Liver (tissue), 9 donors: ENCODE measurements around the gene FGB. TPM values are rescaled to one million over a fixed set of nuclear protein-coding genes. Genes with fewer than 3 reads are reported as not detected.
A peak's percentile ranks its signal among the peaks of the same experiment; 100 is the strongest.

Experiments used
- DNase-seq: peaks from one replicate; pipeline ENCODE4 v3.0.0-alpha.2; 2017; ENCODE audit warnings: low spot score
- H3K27ac ChIP-seq, 2 donors: one replicate each; pipeline ENCODE4 v1.7.0; 2013; ENCODE audit warnings: inconsistent platforms in 2 of 2, low read length in 2 of 2, control low read depth in 1 of 2, low read depth in 1 of 2, mild to moderate bottlenecking in 1 of 2
- H3K27me3 ChIP-seq, 4 donors: one replicate each; pipeline versions ENCODE4 v1.6.1 to v1.7.0; 2013; ENCODE audit warnings: low read length in 3 of 4, inconsistent platforms in 1 of 4, mild to moderate bottlenecking in 1 of 4, moderate library complexity in 1 of 4; ENCODE audit not compliant: control insufficient read depth in 4 of 4, insufficient read depth in 4 of 4
- H3K36me3 ChIP-seq, 4 donors: one replicate each; pipeline versions ENCODE4 v1.6.1 to v1.7.0; 2013; ENCODE audit warnings: low read length in 3 of 4, mild to moderate bottlenecking in 3 of 4, low read depth in 1 of 4, moderate library complexity in 1 of 4; ENCODE audit not compliant: control insufficient read depth in 4 of 4, insufficient read depth in 3 of 4
- H3K4me1 ChIP-seq, 4 donors: one replicate each; pipeline versions ENCODE4 v1.6.1 to v1.7.0; 2013; ENCODE audit warnings: low read length in 3 of 4, mild to moderate bottlenecking in 3 of 4, moderate library complexity in 1 of 4; ENCODE audit not compliant: control insufficient read depth in 4 of 4, insufficient read depth in 4 of 4
- H3K4me3 ChIP-seq, 3 donors: one replicate each; pipeline versions ENCODE4 v1.6.1 to v1.7.0; 2013; ENCODE audit warnings: low read length in 3 of 3, control low read depth in 1 of 3, low read depth in 1 of 3, mild to moderate bottlenecking in 1 of 3
- H3K9ac ChIP-seq, 2 donors: one replicate each; pipeline ENCODE4 v1.7.0; 2013; ENCODE audit warnings: low read length in 2 of 2, mild to moderate bottlenecking in 2 of 2, moderate library complexity in 2 of 2, control low read depth in 1 of 2, low read depth in 1 of 2
- H3K9me3 ChIP-seq, 4 donors: one replicate each; pipeline versions ENCODE4 v1.6.1 to v1.7.0; 2013; ENCODE audit warnings: low read length in 3 of 4; ENCODE audit not compliant: control insufficient read depth in 4 of 4
- EGR1 ChIP-seq, 2 donors: IDR thresholded peaks; 2 replicates each; pipeline ENCODE4 v1.6.1; 2016 to 2018; ENCODE audit warnings: antibody characterized with exemption in 2 of 2, low read depth in 2 of 2
- FOXA1 ChIP-seq: IDR thresholded peaks from 2 replicates; pipeline ENCODE4 v1.6.1; 2016; ENCODE audit warnings: antibody characterized with exemption
- FOXA2 ChIP-seq: IDR thresholded peaks from 2 replicates; pipeline ENCODE4 v1.6.1; 2016; ENCODE audit warnings: antibody characterized with exemption
- GABPA ChIP-seq, 2 donors: IDR thresholded peaks in 1 of 2; conservative IDR thresholded peaks in 1 of 2; 2 replicates each; pipeline ENCODE4 v1.6.1; 2016; ENCODE audit warnings: antibody characterized with exemption in 2 of 2, mild to moderate bottlenecking in 1 of 2, moderate library complexity in 1 of 2
- HNF4A ChIP-seq, 2 donors: conservative IDR thresholded peaks; 2 replicates each; pipeline ENCODE4 v1.6.1; 2016; ENCODE audit warnings: antibody characterized with exemption in 2 of 2, mild to moderate bottlenecking in 2 of 2
- HNF4G ChIP-seq: IDR thresholded peaks from 2 replicates; pipeline ENCODE4 v1.6.1; 2016; ENCODE audit warnings: antibody characterized with exemption
- JUND ChIP-seq, 2 donors: IDR thresholded peaks; 2 replicates each; pipeline ENCODE4 v1.6.1; 2016; ENCODE audit warnings: antibody characterized with exemption in 2 of 2
- NR2F2 ChIP-seq: IDR thresholded peaks from 2 replicates; pipeline ENCODE4 v1.6.1; 2016; ENCODE audit warnings: antibody characterized with exemption
- RAD21 ChIP-seq, 2 donors: IDR thresholded peaks; 2 replicates each; pipeline ENCODE4 v1.6.1; 2016; ENCODE audit warnings: antibody characterized with exemption in 2 of 2, mild to moderate bottlenecking in 2 of 2
- RXRA ChIP-seq, 2 donors: IDR thresholded peaks; 2 replicates each; pipeline ENCODE4 v1.6.1; 2017 to 2018; ENCODE audit warnings: antibody characterized with exemption in 2 of 2, mild to moderate bottlenecking in 1 of 2
- SP1 ChIP-seq: IDR thresholded peaks from 2 replicates; pipeline ENCODE4 v1.6.1; 2018; ENCODE audit warnings: antibody characterized with exemption, mild to moderate bottlenecking
- TAF1 ChIP-seq: conservative IDR thresholded peaks from 2 replicates; pipeline ENCODE4 v1.6.1; 2016; ENCODE audit warnings: antibody characterized with exemption, mild to moderate bottlenecking
- YY1 ChIP-seq: IDR thresholded peaks from 2 replicates; pipeline ENCODE4 v1.6.1; 2016; ENCODE audit warnings: antibody characterized with exemption, mild to moderate bottlenecking
- WGBS: extraction: QIAGEN DNeasy Blood & Tissue Kit; methylation state at CpG from one replicate; pipeline ENCODE4 v1.1.7; 2013; 5-methylcytosine and 5-hydroxymethylcytosine counted together
- polyA plus RNA-seq, 2 donors: library from polyadenylated mRNA; stranded (reverse) in 1 of 2; unstranded in 1 of 2; fragments of 200-250 nt in 1 of 2; fragments of >200 nt in 1 of 2; fragmentation: Nextera tagmentation in 1 of 2; extraction: Ambion mirVana in 1 of 2; gene quantifications; one replicate each; pipeline versions ENCODE4 v1.2.1 to v1.2.3, GENCODE V29; 2013 to 2015
- total RNA-seq, 2 donors: library from RNA; depleted of rRNA; stranded (reverse); fragments of >200 nt; gene quantifications; one replicate each; pipeline ENCODE4 v1.2.3, GENCODE V29; 2014
- TF ChIP-seq, protein P1 (sequence below): IDR thresholded peaks from 2 replicates; pipeline ENCODE4 v1.6.1; 2016; ENCODE audit warnings: antibody characterized with exemption
- TF ChIP-seq, protein P2 (sequence below): IDR thresholded peaks from 2 replicates; pipeline ENCODE4 v1.6.1; 2016; ENCODE audit warnings: antibody characterized with exemption
- TF ChIP-seq, protein P3 (sequence below): IDR thresholded peaks from 2 replicates; pipeline ENCODE4 v1.6.1; 2016; ENCODE audit warnings: antibody characterized with exemption, mild to moderate bottlenecking
- TF ChIP-seq, protein P4 (sequence below): IDR thresholded peaks from 2 replicates; pipeline ENCODE4 v1.6.1; 2016; ENCODE audit warnings: antibody characterized with exemption
- TF ChIP-seq, protein P5 (sequence below): fragments of 150-350 bp; IDR thresholded peaks from 2 replicates; pipeline ENCODE4 v1.5.1; 2017; ENCODE audit warnings: improper control_type of control experiment, low read depth, low read length; ENCODE audit not compliant: missing input control
- donor health status: healthy.
- donor health status: healthy.
- donor health status: healthy.
- donor health status: healthy.
- donor health status: healthy.

FGB gene
- total and polyA plus RNA-seq, 4 donors = 11,318 to 21,431 (median 15,382) TPM

DNA sequence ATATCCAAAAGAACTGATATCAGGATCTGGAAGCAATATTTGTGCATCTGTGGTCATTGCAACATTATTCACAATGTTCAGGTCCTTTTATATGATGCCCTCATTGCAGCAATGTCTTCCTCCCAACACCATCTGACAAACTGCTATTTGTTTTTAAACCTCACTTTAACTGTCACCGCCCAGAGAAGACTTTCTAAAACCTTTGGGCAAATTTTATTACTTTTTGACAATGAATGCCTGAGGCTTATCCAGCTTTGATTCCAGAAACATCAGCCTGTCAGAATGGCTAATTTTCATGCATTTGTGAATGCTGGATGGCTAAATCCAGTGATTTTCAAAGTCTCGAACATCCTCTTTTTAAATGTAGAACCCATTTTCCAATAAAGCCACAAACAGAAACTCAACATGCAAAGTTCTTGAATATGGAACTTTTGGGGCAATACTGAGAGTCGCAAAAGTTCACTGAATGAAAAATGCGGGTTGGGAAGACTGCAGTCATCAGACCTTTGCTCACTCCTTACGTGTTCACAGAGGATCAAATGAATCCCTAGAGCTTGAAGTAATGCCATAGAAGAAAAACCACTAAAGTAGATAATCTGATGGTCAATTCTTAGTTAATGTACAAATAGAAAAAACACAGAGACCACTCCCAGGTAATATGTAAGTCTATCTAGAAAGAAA, 10.5 kb downstream of the FGB start:
- TF ChIP-seq JUND (IDR thresholded peaks at IDR 0.05) (peak in 1 of 2 donors; percentile 56), RXRA (IDR thresholded peaks at IDR 0.05) (peak in 1 of 2 donors; percentile 22), SP1 (no peak), NR2F2 (peak; percentile 8)
- TF ChIP-seq, protein P1, sequence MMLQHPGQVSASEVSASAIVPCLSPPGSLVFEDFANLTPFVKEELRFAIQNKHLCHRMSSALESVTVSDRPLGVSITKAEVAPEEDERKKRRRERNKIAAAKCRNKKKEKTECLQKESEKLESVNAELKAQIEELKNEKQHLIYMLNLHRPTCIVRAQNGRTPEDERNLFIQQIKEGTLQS = no peak
- TF ChIP-seq, protein P2, sequence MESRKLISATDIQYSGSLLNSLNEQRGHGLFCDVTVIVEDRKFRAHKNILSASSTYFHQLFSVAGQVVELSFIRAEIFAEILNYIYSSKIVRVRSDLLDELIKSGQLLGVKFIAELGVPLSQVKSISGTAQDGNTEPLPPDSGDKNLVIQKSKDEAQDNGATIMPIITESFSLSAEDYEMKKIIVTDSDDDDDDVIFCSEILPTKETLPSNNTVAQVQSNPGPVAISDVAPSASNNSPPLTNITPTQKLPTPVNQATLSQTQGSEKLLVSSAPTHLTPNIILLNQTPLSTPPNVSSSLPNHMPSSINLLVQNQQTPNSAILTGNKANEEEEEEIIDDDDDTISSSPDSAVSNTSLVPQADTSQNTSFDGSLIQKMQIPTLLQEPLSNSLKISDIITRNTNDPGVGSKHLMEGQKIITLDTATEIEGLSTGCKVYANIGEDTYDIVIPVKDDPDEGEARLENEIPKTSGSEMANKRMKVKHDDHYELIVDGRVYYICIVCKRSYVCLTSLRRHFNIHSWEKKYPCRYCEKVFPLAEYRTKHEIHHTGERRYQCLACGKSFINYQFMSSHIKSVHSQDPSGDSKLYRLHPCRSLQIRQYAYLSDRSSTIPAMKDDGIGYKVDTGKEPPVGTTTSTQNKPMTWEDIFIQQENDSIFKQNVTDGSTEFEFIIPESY = peak; percentile 15
- TF ChIP-seq, protein P3, sequence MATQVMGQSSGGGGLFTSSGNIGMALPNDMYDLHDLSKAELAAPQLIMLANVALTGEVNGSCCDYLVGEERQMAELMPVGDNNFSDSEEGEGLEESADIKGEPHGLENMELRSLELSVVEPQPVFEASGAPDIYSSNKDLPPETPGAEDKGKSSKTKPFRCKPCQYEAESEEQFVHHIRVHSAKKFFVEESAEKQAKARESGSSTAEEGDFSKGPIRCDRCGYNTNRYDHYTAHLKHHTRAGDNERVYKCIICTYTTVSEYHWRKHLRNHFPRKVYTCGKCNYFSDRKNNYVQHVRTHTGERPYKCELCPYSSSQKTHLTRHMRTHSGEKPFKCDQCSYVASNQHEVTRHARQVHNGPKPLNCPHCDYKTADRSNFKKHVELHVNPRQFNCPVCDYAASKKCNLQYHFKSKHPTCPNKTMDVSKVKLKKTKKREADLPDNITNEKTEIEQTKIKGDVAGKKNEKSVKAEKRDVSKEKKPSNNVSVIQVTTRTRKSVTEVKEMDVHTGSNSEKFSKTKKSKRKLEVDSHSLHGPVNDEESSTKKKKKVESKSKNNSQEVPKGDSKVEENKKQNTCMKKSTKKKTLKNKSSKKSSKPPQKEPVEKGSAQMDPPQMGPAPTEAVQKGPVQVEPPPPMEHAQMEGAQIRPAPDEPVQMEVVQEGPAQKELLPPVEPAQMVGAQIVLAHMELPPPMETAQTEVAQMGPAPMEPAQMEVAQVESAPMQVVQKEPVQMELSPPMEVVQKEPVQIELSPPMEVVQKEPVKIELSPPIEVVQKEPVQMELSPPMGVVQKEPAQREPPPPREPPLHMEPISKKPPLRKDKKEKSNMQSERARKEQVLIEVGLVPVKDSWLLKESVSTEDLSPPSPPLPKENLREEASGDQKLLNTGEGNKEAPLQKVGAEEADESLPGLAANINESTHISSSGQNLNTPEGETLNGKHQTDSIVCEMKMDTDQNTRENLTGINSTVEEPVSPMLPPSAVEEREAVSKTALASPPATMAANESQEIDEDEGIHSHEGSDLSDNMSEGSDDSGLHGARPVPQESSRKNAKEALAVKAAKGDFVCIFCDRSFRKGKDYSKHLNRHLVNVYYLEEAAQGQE = no peak
- Histone ChIP-seq H3K27ac (peak overlapping the region; percentile 10 to 62), H3K4me3 (no peak overlapping the region), H3K36me3 (peaks cover 0 to 18% (median 2%) of the 10 kb centered on the region in 4 donors), H3K4me1 (peaks cover 0 to 18% (median 16%) of the 10 kb centered on the region in 4 donors), H3K27me3 (no peaks in the 10 kb centered on the region), H3K9ac (no peak overlapping the region), H3K9me3 (no peaks in the 10 kb centered on the region)
- no peak for DNase-seq
- 44% methylated on average over 5 of the region's 5 CpGs for WGBS

DNA sequence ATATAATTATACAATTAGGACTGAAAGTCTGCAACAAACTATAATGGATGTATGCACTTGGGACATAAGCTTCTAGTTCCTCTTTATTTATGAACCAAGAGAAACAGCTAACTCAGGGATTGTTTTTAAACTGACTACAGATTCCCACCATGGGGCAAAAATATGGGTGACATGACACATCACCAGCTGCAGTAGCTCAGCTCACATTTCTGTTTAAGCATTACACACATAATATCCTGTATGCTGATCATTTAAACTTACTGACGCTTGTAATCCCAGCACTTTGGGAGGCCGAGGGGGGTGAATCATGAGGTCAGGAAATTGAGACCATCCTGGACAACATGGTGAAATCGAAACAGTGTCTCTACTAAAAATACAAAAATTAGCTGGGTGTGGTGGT, 11.5 kb downstream of the FGB start:
- Histone ChIP-seq H3K4me1 (peaks cover 1 to 22% (median 19%) of the 10 kb centered on the region in 4 donors), H3K36me3 (peaks cover 0 to 11% (median 0%) of the 10 kb centered on the region in 4 donors), H3K4me3 (no peak overlapping the region), H3K27me3 (no peaks in the 10 kb centered on the region), H3K9ac (no peak overlapping the region), H3K27ac (no peak overlapping the region), H3K9me3 (no peaks in the 10 kb centered on the region)
- no peak for TF ChIP-seq HNF4G
- no peak for TF ChIP-seq SP1
- TF ChIP-seq YY1 = no peak
- TF ChIP-seq FOXA2 = no peak
- TF ChIP-seq RAD21 (IDR thresholded peaks at IDR 0.05) = no peak
- TF ChIP-seq GABPA (IDR thresholded peaks at IDR 0.05 in 1 of 2, conservative IDR thresholded peaks at IDR 0.05 in 1 of 2) = no peak
- no peak for TF ChIP-seq EGR1 (IDR thresholded peaks at IDR 0.05; ENCODE audit: low read depth in 2 of 2)
- TF ChIP-seq, protein P4, sequence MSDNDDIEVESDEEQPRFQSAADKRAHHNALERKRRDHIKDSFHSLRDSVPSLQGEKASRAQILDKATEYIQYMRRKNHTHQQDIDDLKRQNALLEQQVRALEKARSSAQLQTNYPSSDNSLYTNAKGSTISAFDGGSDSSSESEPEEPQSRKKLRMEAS = no peak
- TF ChIP-seq, protein P5, sequence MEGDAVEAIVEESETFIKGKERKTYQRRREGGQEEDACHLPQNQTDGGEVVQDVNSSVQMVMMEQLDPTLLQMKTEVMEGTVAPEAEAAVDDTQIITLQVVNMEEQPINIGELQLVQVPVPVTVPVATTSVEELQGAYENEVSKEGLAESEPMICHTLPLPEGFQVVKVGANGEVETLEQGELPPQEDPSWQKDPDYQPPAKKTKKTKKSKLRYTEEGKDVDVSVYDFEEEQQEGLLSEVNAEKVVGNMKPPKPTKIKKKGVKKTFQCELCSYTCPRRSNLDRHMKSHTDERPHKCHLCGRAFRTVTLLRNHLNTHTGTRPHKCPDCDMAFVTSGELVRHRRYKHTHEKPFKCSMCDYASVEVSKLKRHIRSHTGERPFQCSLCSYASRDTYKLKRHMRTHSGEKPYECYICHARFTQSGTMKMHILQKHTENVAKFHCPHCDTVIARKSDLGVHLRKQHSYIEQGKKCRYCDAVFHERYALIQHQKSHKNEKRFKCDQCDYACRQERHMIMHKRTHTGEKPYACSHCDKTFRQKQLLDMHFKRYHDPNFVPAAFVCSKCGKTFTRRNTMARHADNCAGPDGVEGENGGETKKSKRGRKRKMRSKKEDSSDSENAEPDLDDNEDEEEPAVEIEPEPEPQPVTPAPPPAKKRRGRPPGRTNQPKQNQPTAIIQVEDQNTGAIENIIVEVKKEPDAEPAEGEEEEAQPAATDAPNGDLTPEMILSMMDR = no peak
- no peak for TF ChIP-seq FOXA1
- no peak for TF ChIP-seq TAF1
- TF ChIP-seq, protein P2 = no peak
- TF ChIP-seq NR2F2 = no peak
- no peak for TF ChIP-seq JUND (IDR thresholded peaks at IDR 0.05)
- TF ChIP-seq, protein P3 = no peak
- TF ChIP-seq HNF4A (conservative IDR thresholded peaks at IDR 0.05) = no peak
- DNase-seq = no peak
- WGBS = 88% methylated on average over 3 of the region's 3 CpGs
